GM12864 (cell line): Measurements from ENCODE around the gene UNC50.

Source experiments
- DNase-seq: peaks from one replicate; pipeline ENCODE4 v3.0.0-alpha.2; 2011; ENCODE audit warnings: low read depth
- H3K4me3 ChIP-seq: 2 replicates; pipeline ENCODE4 v1.5.1; 2011; ENCODE audit warnings: mild to moderate bottlenecking, low read depth, low read length, control low read depth
- CTCF ChIP-seq: IDR thresholded peaks from 2 replicates; pipeline ENCODE4 v1.5.1; 2011; ENCODE audit warnings: low read depth, mild to moderate bottlenecking, moderate library complexity, low read length, control low read depth, inconsistent platforms; ENCODE audit errors: missing control alignments

The UNC50 gene

GRCh38 chr2:98569915-98570314 is 38.5 kb upstream of the UNC50 start:
- no peak overlapping the region for H3K4me3 ChIP-seq
- no peak for TF ChIP-seq CTCF
- no peak for DNase-seq

- no peak overlapping the region for H3K4me3 ChIP-seq
- no peak for DNase-seq
- no peak for TF ChIP-seq CTCF
Measured at GRCh38 chr2:98570356-98570755, 38.0 kb upstream of the UNC50 start.

GRCh38 chr2:98571121-98571701 is 37.2 kb upstream of the UNC50 start:
- no peak for TF ChIP-seq CTCF
- no peak overlapping the region for H3K4me3 ChIP-seq
- DNase-seq, result no peak

GRCh38 chr2:98571796-98572195 is 36.6 kb upstream of the UNC50 start:
- no peak for TF ChIP-seq CTCF
- H3K4me3 ChIP-seq, result no peak overlapping the region
- DNase-seq, result no peak

- no peak overlapping the region for H3K4me3 ChIP-seq
- DNase-seq, result no peak
- no peak for TF ChIP-seq CTCF
Measured at GRCh38 chr2:98572211-98572610, 36.2 kb upstream of the UNC50 start.

- no peak for TF ChIP-seq CTCF
- no peak overlapping the region for H3K4me3 ChIP-seq
- DNase-seq, result no peak
Measured at GRCh38 chr2:98572676-98573075, 35.7 kb upstream of the UNC50 start.

GRCh38 chr2:98573426-98573825 is 35.0 kb upstream of the UNC50 start:
- TF ChIP-seq CTCF, result no peak
- no peak for DNase-seq

More at GRCh38 chr2:98573426-98573825, 35.0 kb upstream of the UNC50 start:
- H3K4me3 ChIP-seq, result no peak overlapping the region
